NCI-H2196 (cell line): ENCODE data around the gene CD34.

Experiments used
- DNase-seq: peaks from one replicate; lab custom pipeline; 2025; ENCODE audit not compliant: unreplicated experiment; lab: John Stamatoyannopoulos, UW

CD34 gene

DNA sequence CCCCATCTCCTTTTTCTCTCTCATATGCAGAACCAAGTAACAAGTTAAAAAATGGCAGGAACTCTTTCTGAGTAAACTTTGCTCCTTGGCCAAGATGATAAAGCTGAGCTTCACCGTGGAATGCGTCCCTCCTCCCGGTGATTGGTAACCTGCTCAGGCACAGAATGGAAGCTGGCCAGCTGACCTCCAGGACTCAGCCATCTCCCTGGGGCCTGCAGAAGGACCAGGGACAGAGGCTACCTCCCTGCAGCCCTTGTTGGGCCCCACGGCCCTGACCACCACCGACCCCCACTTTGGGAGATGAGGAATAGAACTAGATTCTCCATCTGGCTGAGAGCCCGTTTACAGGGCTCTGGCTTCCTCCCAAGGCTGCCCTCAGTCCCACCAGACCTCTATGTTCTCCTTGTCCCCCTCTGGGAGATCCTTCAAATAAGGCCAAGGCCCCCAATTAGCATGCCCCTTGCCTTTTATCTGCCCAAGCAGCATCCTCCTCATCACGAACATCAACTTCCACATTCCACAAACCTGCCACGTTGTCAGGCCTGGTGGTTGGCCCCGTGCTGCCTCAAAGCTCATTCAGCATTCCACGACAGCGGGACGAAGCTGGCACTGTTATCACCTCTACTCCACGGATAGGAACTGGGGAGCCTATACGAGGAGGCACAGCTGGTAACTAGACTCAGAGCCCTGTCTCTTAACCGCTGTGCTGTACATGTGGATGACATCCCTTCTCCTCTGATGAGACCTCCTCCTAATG, 74.2 kb downstream of the CD34 start:
- DNase-seq = no peak

DNA sequence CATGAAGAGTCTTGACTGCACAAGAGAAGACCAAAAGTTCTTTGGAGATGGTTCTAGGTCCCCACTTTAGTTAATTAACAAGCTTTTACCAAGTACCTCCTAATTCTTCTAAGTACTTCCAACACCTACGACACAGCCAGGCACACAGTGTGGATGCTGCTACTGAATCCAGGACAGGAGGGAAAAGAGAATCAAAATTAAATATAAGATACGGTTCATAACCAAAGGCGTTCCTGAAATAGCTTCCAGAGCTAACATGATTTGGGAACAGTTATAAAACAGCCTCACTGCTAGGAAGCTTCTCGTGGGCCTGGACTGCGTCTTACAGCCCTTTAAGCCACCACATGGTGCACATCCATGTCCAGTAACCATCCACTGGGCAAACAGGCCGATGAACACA, 75.0 kb downstream of the CD34 start:
- no peak for DNase-seq

DNA sequence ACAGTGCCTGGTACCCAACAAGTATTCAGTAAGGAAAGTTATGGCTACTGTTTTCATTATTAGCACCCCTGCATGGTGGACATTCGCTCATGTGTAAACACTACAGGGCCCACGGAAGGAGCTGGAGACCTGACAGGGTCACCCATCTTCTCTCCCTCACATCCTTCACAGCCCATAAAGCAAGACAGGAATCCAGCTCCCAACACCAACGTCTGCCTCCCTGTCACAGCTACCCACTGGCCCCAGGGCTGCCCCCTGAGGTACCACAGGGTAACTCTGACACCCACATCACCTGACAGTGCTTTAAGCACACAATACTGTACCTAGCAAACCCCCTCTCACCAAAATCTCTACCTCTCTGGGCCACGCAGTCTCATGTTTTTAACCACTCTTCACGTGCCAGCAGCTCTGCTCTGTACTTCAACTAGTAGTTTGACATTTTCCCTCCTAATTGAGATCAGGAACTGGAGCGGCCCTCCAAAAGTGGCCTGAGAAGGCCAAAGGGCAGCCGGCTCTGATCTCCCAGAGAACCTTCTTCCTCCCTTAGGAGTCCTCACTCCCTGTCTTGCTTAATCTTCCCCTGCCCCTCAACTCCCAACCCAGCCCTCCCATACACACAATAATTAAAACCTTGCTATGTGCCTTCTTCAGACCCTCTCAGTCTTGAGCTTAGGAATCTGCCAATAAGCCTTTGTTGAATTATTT, 76.8 kb downstream of the CD34 start:
- no peak for DNase-seq

DNA sequence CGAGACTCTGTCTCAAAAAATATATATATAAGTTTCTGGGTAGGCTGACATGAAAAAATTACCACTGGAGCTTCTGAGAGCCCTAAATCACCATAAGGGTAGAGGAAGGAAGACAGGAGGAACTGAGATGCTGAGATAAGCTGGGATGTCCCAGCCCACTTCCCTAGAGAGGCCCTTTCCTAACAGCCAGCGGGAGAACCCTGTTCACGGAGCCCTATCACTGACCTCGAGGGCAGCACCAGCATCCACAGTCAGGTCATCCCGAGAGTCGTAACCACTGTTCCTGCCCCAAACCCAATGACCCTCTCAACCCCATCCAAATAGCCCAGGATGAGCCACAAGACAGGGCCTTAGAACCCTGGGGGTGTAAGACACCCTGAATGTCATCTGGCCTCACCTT, 77.5 kb downstream of the CD34 start:
- no peak for DNase-seq

DNA sequence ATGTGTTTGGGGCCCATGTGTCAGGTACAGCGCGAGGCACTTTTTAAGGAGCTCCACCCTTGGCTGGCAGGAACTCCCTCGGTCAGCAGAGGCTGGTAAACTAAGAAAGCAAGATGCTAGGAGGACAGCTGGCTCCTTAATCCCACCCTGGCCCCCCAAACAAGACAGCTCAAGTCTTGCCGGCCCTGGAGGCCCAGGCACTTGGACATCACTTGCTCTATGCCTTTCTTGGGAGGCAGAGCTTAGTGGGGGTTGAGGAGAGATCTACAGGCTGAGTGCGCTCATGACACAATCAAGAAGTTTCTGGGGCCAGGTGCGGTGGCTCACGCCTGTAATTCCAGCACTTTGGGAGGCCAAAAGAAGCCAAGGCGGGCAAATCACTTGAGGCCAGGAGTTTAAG, 78.1 kb downstream of the CD34 start:
- DNase-seq = no peak

DNA sequence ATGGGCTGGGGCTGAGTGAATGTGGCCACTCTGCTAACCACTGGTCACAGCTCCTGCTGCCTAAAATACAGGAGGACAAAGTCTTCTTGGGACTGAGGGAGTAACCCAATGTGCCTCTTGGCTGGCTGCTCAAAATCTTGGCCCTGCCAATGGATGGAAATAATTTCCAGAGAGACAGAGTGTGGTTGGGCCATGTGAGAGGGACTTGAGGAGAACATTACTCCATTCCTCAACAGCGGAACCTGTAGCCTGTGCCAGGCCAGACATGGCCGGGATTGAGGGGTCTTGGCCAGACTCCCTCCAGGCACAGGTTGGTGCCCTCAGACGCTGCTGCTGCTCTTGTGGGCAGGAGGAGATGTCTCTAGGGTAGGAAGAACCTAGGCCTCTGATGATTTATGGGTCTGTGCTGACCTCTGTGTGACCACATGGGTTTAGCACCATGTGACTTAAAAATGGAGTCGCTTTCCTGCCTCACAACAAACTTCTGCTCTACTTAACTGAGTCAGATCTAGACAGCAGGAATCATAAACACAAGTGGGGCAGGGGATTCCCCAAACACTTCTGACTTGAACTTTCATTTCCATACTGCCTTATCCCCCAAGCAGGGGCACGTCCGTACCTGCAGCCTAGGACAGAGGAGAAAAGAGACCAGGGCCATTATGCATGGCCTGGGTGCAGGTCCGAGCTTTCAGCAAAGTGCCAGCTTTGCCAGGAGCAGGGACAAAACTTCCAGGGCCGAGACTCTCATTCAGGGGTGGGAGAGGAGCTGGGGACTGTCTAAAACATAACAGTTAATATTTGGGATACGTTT, 79.2 kb downstream of the CD34 start:
- DNase-seq = no peak
